ENCODE measurements around the gene ATP6AP1. TPM values are rescaled to one million over a fixed set of nuclear protein-coding genes. Genes with fewer than 3 reads are reported as not detected.

Gene ATP6AP1
- total RNA-seq, 1 experiment from 2014 or later: 119 TPM

DNA sequence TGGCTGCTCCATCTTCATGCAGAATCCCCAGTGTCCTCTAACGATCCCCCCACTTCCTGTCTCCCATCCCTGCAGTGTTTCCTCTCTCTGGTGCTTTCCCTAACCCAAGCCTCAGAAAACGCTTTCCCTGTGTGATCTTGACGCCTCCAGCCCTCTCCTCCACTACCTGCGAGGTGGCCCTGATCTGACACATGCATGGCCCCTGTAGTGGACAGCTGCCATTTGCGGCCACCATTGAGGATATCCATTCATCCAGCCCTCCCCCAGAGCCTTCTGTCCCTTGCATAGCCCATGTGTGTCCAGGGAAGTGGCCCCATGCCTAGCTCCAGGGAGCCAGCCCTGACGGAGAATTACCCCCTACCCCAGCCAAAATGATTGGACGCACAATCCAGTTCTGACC lies 54.8 kb downstream of the ATP6AP1 start:
- intact Hi-C loops (cut with micrococcal nuclease; ENCODE audit: unreplicated experiment): no loop called here
- ChIA-PET POLR2A (ENCODE audit: unreplicated experiment) (interaction anchor here (0.6 kb wide), 1 partner anchor 48 kb away, joined by 9 read pairs; no protein-coding TSS in a partner anchor), CTCF (no interaction called here)
- Histone ChIP-seq H3K4me2 (no peak overlapping the region), H3K9me3 (ENCODE audit: insufficient read depth, low read depth) (no peaks in the 10 kb centered on the region), H3K36me3 (ENCODE audit: low read depth) (no peaks in the 10 kb centered on the region), H3K9me2 (ENCODE audit: insufficient read depth) (no peaks in the 10 kb centered on the region), H3K27me3 (ENCODE audit: insufficient read depth, low read depth) (no peaks in the 10 kb centered on the region), H3F3A (ENCODE audit: insufficient read depth, low read depth) (peaks cover 6% of the 10 kb centered on the region; the same call in 1 of the 2 replicates), H4K20me1 (ENCODE audit: insufficient read depth) (no peaks in the 10 kb centered on the region), H3K79me2 (ENCODE audit: low read depth) (peaks cover 14% of the 10 kb centered on the region), H2AFZ (no peak overlapping the region), H3K4me3 (no peak overlapping the region), H3K27ac (no peak overlapping the region), H3K4me1 (replicated peaks; ENCODE audit: insufficient read depth) (peaks cover 19% of the 10 kb centered on the region)
- TF ChIP-seq, protein P1, sequence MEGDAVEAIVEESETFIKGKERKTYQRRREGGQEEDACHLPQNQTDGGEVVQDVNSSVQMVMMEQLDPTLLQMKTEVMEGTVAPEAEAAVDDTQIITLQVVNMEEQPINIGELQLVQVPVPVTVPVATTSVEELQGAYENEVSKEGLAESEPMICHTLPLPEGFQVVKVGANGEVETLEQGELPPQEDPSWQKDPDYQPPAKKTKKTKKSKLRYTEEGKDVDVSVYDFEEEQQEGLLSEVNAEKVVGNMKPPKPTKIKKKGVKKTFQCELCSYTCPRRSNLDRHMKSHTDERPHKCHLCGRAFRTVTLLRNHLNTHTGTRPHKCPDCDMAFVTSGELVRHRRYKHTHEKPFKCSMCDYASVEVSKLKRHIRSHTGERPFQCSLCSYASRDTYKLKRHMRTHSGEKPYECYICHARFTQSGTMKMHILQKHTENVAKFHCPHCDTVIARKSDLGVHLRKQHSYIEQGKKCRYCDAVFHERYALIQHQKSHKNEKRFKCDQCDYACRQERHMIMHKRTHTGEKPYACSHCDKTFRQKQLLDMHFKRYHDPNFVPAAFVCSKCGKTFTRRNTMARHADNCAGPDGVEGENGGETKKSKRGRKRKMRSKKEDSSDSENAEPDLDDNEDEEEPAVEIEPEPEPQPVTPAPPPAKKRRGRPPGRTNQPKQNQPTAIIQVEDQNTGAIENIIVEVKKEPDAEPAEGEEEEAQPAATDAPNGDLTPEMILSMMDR (conservative IDR thresholded peaks at IDR 0.05): no peak
- no peak for TF ChIP-seq EZH2 (IDR thresholded peaks at IDR 0.05; ENCODE audit: low read depth)
- no TSS peak for BruUV-seq (replicated peaks)
- no peak for DNase-seq

DNA sequence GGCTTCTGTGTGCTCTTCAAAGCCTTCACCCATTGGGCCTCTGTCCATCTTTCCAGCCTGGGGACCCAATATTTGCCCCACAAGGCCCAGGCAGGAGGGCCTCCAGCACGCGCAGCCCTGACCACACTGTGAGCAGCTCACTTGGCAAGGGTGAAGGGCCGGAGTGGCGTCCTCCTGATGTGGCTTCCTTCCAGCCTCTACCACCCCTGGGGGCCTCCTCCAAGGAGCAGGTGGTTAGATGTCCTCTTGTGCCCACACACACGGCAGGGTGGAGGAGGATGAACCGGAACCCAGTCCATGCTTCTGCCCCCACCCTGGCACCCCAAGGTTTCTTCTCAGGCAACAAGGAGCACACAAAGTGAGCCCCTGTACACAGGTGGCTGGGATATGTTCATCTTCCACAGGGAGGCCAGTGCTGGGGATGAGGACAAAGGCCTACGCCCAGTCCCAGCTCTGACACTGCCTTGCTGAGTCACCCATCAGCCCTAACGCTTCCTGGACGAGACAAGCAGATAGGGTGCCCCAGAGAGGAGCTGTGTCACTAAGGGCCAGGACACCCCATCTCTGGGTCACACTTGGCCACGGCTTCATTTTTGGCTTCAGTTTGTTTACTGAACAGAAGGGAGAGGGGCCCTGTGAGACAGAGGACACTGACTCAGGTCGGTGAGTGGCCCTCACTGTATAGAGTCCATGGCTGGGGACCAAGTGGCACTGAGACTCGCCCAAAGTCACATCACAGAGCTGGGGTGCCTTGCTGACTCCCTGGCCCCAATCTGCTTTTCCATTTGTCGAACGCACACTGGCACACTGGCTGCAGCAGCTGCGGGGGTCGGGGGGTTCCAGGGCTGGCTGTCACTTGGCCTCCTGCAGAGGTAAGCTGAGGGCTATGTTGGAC lies 56.0 kb downstream of the ATP6AP1 start:
- H4K20me1 ChIP-seq (ENCODE audit: insufficient read depth): no peaks in the 10 kb centered on the region
- H3K9me2 ChIP-seq (ENCODE audit: insufficient read depth): no peaks in the 10 kb centered on the region
- no peaks in the 10 kb centered on the region for H3K36me3 ChIP-seq (ENCODE audit: low read depth)
- H3K9me3 ChIP-seq (ENCODE audit: insufficient read depth, low read depth): no peaks in the 10 kb centered on the region
- no peak overlapping the region for H3K4me3 ChIP-seq
- peak overlapping the region; percentile 88 for H3K4me2 ChIP-seq
- TF ChIP-seq, protein P1 (conservative IDR thresholded peaks at IDR 0.05): no peak
- no peak for TF ChIP-seq EZH2 (IDR thresholded peaks at IDR 0.05; ENCODE audit: low read depth)
- DNase-seq: peak in 1 of 2 experiments; percentile 71
- H3K27me3 ChIP-seq (ENCODE audit: insufficient read depth, low read depth): no peaks in the 10 kb centered on the region
- H3K27ac ChIP-seq: no peak overlapping the region
- POLR2A ChIA-PET (ENCODE audit: unreplicated experiment): interaction anchor here (0.6 kb wide), 1 partner anchor 27 kb away, joined by 9 read pairs; no protein-coding TSS in a partner anchor
- H3K4me1 ChIP-seq (replicated peaks; ENCODE audit: insufficient read depth): peaks cover 23% of the 10 kb centered on the region
- CTCF ChIA-PET: interaction anchor here (0.5 to 1.5 kb wide), 2 partner anchors 111 to 171 kb away, joined by 5 to 6 read pairs; no protein-coding TSS in a partner anchor
- peaks cover 14% of the 10 kb centered on the region for H3K79me2 ChIP-seq (ENCODE audit: low read depth)
- H2AFZ ChIP-seq: no peak overlapping the region
- intact Hi-C loops (cut with micrococcal nuclease; ENCODE audit: unreplicated experiment): loop anchor here (2.0 to 5.0 kb wide), 3 partner anchors 26 to 112 kb away; partner anchors contain the start of genes PLXNA3 and RPL10
- TSS peak; percentile 77 for BruUV-seq (replicated peaks)
- peaks cover 6% of the 10 kb centered on the region; the same call in 1 of the 2 replicates for H3F3A ChIP-seq (ENCODE audit: insufficient read depth, low read depth)

DNA sequence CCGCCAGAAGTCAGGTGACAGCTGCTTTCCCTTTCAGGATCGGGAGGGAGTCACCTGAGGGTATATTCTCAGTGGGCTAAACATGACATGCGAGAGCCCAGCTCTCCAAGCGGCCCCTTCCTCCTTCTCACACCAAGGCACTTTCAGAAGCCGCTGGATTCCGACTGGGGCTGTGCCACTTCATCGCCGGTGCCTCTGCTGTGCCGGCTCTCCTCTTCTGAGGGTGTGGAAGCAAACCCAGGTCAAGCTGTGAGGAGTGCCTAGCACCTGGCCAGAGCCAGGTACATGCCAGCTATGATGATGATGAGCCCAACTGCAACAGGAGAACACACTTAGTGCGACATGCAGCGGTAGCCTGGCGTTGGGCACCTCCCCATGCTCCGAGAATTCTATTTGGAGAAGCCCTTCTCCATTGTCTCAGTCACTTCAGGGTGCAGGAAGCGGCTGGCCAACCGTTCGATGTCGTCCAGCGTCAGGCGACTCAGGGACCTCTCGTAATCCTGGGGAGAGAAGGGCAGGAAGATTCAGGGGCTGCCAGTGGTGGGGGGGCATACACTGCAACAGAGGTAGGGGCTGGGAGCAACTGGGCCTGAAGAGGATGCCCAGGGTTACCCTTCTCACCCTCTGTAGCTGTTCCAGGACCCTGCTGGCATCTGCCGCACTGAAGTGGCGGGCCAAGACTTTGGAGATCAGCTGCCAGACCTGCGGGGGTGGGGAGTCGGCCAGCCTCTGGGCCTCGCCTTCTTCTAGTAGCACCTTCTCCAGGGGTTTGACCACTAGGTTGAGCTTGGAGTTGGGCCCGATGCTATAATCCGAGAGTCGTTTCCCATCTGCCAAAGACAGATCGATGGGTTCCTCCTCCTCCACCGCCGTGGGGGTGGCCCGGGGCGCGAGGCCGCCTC lies 56.9 kb downstream of the ATP6AP1 start:
- TF ChIP-seq, protein P1 (conservative IDR thresholded peaks at IDR 0.05): no peak
- no peak for TF ChIP-seq EZH2 (IDR thresholded peaks at IDR 0.05; ENCODE audit: low read depth)
- peak overlapping the region; percentile 69; the same call in 1 of the 2 replicates for H3K4me3 ChIP-seq
- CTCF ChIA-PET: interaction anchor here (0.5 to 1.5 kb wide), 2 partner anchors 112 to 172 kb away, joined by 5 to 6 read pairs; no protein-coding TSS in a partner anchor
- peak overlapping the region; percentile 88 for H3K4me2 ChIP-seq
- peak in 1 of 2 experiments; percentile 14 for DNase-seq
- H3K4me1 ChIP-seq (replicated peaks; ENCODE audit: insufficient read depth): peaks cover 26% of the 10 kb centered on the region
- H4K20me1 ChIP-seq (ENCODE audit: insufficient read depth): no peaks in the 10 kb centered on the region
- no TSS peak for BruUV-seq (replicated peaks)
- H3K79me2 ChIP-seq (ENCODE audit: low read depth): peaks cover 14% of the 10 kb centered on the region
- POLR2A ChIA-PET (ENCODE audit: unreplicated experiment): interaction anchor here (0.6 kb wide), 2 partner anchors 28 to 116 kb away, joined by 6 to 9 read pairs; no protein-coding TSS in a partner anchor
- peak overlapping the region; percentile 69; the same call in 1 of the 2 replicates for H2AFZ ChIP-seq
- H3K27ac ChIP-seq: peak overlapping the region; percentile 9; the same call in 1 of the 2 replicates
- no peaks in the 10 kb centered on the region for H3K9me3 ChIP-seq (ENCODE audit: insufficient read depth, low read depth)
- intact Hi-C loops (cut with micrococcal nuclease; ENCODE audit: unreplicated experiment): loop anchor here (2.0 to 5.0 kb wide), 3 partner anchors 27 to 113 kb away; partner anchors contain the start of genes PLXNA3 and RPL10
- no peaks in the 10 kb centered on the region for H3K9me2 ChIP-seq (ENCODE audit: insufficient read depth)
- H3K36me3 ChIP-seq (ENCODE audit: low read depth): no peaks in the 10 kb centered on the region
- peaks cover 6% of the 10 kb centered on the region; the same call in 1 of the 2 replicates for H3F3A ChIP-seq (ENCODE audit: insufficient read depth, low read depth)
- H3K27me3 ChIP-seq (ENCODE audit: insufficient read depth, low read depth): no peaks in the 10 kb centered on the region
